Measurements from ENCODE around the gene WNK2. TPM values are rescaled to one million over a fixed set of nuclear protein-coding genes. Genes with fewer than 3 reads are reported as not detected.

The WNK2 gene
- total RNA-seq, 4 donors from 2014 or later = 0.28 to 1.7 (median 0.47) TPM

DNA sequence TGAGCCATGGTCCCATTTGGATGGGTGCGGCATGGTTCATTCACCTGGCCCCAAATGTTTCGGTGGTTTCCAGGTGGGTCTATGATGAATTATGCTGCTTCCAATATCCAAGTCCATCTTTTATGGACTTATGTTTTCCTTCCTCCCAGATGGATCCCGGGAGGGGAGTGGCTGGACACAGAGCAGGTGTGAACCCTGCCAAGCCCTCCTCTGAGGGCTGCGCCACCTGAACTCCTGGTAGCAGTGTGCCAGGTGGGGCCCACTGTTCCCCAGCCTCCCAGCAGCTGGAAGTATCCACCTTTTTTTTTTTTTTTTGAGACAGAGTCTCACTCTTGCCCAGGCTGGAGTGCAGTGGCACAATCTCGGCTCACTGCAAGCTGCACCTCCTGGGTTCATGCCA lies 42.9 kb downstream of the WNK2 start:
- ATAC-seq (ENCODE audit: low FRiP score) (no peak), DNase-seq (ENCODE audit: low spot score) (no peak)
- TF ChIP-seq, protein P1, sequence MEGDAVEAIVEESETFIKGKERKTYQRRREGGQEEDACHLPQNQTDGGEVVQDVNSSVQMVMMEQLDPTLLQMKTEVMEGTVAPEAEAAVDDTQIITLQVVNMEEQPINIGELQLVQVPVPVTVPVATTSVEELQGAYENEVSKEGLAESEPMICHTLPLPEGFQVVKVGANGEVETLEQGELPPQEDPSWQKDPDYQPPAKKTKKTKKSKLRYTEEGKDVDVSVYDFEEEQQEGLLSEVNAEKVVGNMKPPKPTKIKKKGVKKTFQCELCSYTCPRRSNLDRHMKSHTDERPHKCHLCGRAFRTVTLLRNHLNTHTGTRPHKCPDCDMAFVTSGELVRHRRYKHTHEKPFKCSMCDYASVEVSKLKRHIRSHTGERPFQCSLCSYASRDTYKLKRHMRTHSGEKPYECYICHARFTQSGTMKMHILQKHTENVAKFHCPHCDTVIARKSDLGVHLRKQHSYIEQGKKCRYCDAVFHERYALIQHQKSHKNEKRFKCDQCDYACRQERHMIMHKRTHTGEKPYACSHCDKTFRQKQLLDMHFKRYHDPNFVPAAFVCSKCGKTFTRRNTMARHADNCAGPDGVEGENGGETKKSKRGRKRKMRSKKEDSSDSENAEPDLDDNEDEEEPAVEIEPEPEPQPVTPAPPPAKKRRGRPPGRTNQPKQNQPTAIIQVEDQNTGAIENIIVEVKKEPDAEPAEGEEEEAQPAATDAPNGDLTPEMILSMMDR (IDR thresholded peaks at IDR 0.05) = no peak

DNA sequence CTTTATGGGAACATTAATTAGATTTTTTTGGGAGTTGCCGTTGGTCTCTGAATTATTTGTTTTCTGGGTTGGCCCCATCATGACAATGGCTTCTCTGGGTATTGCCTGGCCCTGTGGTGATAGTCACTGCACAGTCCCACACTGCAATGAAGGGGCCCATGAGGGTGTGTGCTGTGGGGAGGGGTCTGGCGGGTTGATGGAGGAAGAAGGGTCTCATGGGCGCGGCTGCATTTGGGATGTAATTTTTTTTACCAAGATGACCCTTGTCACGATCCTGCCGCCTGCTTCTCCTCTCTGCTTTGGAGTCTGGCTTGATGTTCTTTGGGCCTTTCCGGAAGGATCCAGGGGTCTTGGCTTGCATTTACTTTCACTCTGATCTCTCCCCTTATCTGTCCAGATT lies 44.1 kb downstream of the WNK2 start:
- TF ChIP-seq, protein P1 (IDR thresholded peaks at IDR 0.05) = no peak
- DNase-seq (ENCODE audit: low spot score) (no peak), ATAC-seq (ENCODE audit: low FRiP score) (no peak)

DNA sequence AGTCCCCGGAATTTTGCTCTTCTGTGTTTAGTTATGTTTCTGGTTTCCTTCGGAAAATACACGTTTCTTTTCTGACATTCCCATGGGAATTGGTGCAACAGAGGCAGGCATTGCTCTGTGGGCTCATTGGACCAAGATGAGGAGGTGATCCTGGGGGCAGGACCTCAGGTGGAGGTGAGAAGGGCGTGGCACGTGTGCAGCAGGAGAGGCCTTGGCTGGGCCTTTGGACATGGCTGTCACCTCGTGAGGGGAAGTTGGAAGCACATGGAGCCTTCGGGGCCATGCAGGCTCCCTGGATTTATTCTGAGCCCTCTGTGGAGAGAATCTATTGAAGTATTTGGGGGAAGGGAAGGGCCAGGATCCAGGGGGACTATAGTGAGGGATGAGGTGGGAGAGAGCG lies 44.5 kb downstream of the WNK2 start:
- TF ChIP-seq, protein P1 (IDR thresholded peaks at IDR 0.05) = no peak
- ATAC-seq (ENCODE audit: low FRiP score) (no peak), DNase-seq (ENCODE audit: low spot score) (no peak)

DNA sequence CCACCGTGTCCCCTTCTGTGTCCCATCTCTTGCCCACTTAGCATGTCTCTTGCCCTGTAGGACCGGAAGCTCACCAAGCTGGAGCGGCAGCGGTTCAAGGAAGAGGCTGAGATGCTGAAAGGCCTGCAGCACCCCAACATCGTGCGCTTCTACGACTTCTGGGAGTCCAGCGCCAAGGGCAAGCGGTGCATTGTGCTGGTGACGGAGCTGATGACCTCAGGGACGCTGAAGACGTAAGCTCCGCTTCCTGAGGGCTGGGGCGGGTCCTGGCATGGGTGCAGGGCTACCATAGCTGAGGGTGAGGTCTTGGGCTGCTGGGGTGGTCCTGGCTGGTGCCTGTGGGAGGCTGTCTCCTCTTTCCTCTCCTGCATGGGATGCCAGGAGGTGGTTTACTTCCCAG lies 45.7 kb downstream of the WNK2 start:
- TF ChIP-seq, protein P1 (IDR thresholded peaks at IDR 0.05) = no peak
- no peak for DNase-seq (ENCODE audit: low spot score)
- ATAC-seq (ENCODE audit: low FRiP score) = no peak

DNA sequence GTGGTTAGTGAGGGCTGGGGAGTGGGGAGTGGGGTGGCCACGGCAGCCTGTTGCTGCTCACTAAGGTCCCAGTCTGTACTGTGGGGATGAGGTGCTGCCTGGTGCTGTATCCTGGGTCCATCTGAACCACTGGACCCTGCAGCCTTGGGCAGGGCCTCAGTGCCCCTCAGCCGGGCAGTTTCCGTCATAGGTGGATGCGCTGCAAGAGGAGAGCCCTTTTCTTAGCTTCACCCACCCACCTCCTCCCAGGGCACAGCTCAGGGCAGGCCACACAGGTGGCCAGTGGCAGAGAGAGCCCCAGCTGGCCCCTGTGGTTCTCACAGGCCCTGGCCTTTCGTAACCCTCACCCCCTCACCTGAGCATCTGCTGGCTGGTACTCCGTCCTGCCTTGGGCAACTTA lies 46.2 kb downstream of the WNK2 start:
- no peak for ATAC-seq (ENCODE audit: low FRiP score)
- TF ChIP-seq, protein P1 (IDR thresholded peaks at IDR 0.05) = no peak

DNA sequence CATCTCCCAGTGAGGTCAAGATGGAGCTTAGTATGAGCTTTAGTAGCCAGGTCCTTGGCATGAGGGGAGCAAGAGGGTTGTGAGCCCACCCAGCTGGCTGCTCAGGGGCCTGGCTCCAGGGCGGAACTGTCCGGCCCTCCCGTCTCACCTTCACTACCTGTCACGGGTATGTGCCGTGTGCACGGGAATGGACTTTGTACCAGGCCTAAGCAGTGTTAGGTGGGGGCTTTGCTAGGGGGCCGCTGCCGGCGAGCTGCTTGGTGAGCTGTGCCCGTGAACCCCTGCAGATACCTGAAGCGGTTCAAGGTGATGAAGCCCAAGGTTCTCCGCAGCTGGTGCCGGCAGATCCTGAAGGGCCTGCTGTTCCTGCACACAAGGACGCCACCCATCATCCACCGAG lies 46.7 kb downstream of the WNK2 start:
- TF ChIP-seq, protein P1 (IDR thresholded peaks at IDR 0.05) = no peak
- DNase-seq (ENCODE audit: low spot score) (no peak), ATAC-seq (ENCODE audit: low FRiP score) (no peak)

More for the DNA sequence above, 46.2 kb downstream of the WNK2 start:
- no peak for DNase-seq (ENCODE audit: low spot score)

DNA sequence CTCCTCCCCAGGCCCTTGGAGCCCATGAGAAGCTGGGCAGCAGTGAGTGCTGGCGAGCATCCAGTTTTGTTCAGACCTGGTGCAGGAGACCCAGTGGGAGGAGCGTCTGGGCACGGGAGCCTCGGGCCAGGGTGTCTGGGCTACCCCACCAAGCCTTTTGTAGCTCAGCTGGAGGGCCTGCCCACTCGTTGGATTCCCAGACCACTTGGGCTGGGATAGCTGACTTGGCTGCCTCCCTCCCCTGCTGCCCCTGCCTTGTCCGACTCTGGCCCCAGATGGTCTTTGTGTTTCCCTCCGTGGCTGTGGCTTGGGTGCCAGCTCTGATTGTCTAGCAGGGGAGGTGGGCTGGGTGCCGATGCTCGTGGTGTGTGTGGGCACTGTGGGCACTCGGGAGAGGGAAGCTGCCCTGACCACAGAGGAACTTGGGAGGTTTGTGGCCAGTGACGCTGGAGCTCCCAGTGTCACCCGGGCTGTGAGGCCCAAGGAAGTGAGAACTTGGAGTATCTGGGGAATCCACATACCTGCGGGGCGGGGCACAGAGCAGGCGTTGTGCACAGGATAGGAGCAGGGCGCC lies 47.3 kb downstream of the WNK2 start:
- DNase-seq (ENCODE audit: low spot score) = no peak
- TF ChIP-seq, protein P1 (IDR thresholded peaks at IDR 0.05) = no peak
- no peak for ATAC-seq (ENCODE audit: low FRiP score)

Measured in omental fat pad (tissue), 4 donors.